IMR-90 (cell line): ENCODE data around the gene FAF1. TPM values are rescaled to one million over a fixed set of nuclear protein-coding genes. Genes with fewer than 3 reads are reported as not detected.

Experiments
- ATAC-seq: fragments of 200-7000 bp; cut with Tn5 transposase; 2 replicates; pipeline ENCODE4 v1.9.1; 2020; ENCODE audit warnings: low read depth, mild to moderate bottlenecking, moderate library complexity
- BruUV-seq: library from RNA; stranded (reverse); fragments of 400-500 nt; replicated peaks from 2 replicates; lab custom pipeline; 2021; lab: Mats Ljungman, UMichigan
- CTCF ChIA-PET: fragments of 300-600 bp; formaldehyde crosslinking; extraction: SDS; loops from one replicate; lab custom pipeline; 2021; ENCODE audit warnings: antibody characterized with exemption; lab: Yijun Ruan, JAX
- POLR2A ChIA-PET: fragments of 300-600 bp; sonication (Branson Sonifier 250); formaldehyde crosslinking; loops from one replicate; lab custom pipeline; 2022; ENCODE audit warnings: antibody characterized with exemption; ENCODE audit not compliant: unreplicated experiment; lab: Charles Lee
- DNase-seq: peaks from one replicate; pipeline ENCODE4 v3.0.0; 2013
- H2AFZ ChIP-seq: replicated peaks from 2 replicates; pipeline ENCODE3; 2013; ENCODE audit warnings: low read length, mild to moderate bottlenecking; ENCODE audit not compliant: poor library complexity
- H2AK5ac ChIP-seq: 2 replicates; pipeline ENCODE4 v1.6.1; 2013; ENCODE audit warnings: low read depth, low read length, inconsistent platforms
- H2AK9ac ChIP-seq: replicated peaks from 2 replicates; pipeline ENCODE3; 2013; ENCODE audit warnings: mild to moderate bottlenecking, low read depth, low read length, moderate library complexity; ENCODE audit not compliant: poor library complexity
- H2BK120ac ChIP-seq: 2 replicates; pipeline ENCODE4 v1.6.1; 2013; ENCODE audit warnings: low read depth, low read length, inconsistent platforms
- H2BK15ac ChIP-seq: 3 replicates; pipeline ENCODE4 v1.6.1; 2013; ENCODE audit warnings: low read depth, low read length, inconsistent platforms
- H2BK20ac ChIP-seq: 2 replicates; pipeline ENCODE4 v1.6.1; 2013; ENCODE audit warnings: low read depth, mild to moderate bottlenecking, inconsistent platforms, low read length, moderate library complexity
- H2BK5ac ChIP-seq: 2 replicates; pipeline ENCODE4 v1.6.1; 2013; ENCODE audit warnings: mild to moderate bottlenecking, low read depth, low read length, inconsistent platforms; ENCODE audit not compliant: poor library complexity, severe bottlenecking
- H3K14ac ChIP-seq: replicated peaks from 2 replicates; pipeline ENCODE4 v1.6.1; 2013; ENCODE audit warnings: low read depth, low read length, inconsistent platforms
- H3K18ac ChIP-seq: 2 replicates; pipeline ENCODE4 v1.6.1; 2013; ENCODE audit warnings: low read depth, low read length, control low read depth
- H3K23ac ChIP-seq: 2 replicates; pipeline ENCODE4 v1.6.1; 2013; ENCODE audit warnings: low read depth, low read length, inconsistent platforms
- H3K27ac ChIP-seq: 2 replicates; pipeline ENCODE4 v1.5.1; 2013; ENCODE audit warnings: mild to moderate bottlenecking, control low read depth, low read length; ENCODE audit not compliant: insufficient read depth
- H3K27me3 ChIP-seq: 2 replicates; pipeline ENCODE4 v1.6.1; 2013; ENCODE audit warnings: low read length; ENCODE audit not compliant: control insufficient read depth, insufficient read depth
- H3K36me3 ChIP-seq: 2 replicates; pipeline ENCODE4 v1.6.1; 2013; ENCODE audit warnings: low read length, mixed read lengths; ENCODE audit not compliant: control insufficient read depth, insufficient read depth
- H3K4ac ChIP-seq: 2 replicates; pipeline ENCODE4 v1.6.1; 2013; ENCODE audit warnings: low read depth, low read length, inconsistent platforms
- H3K4me1 ChIP-seq: 2 replicates; pipeline ENCODE4 v1.6.1; 2013; ENCODE audit warnings: low read length, mixed read lengths; ENCODE audit not compliant: control insufficient read depth, insufficient read depth
- H3K4me2 ChIP-seq: 2 replicates; pipeline ENCODE4 v1.6.1; 2013; ENCODE audit warnings: low read depth, mild to moderate bottlenecking, control low read depth, low read length, moderate library complexity
- H3K4me3 ChIP-seq: 2 replicates; pipeline ENCODE4 v1.5.1; 2013; ENCODE audit warnings: low read depth, mild to moderate bottlenecking, control low read depth, low read length, moderate library complexity; ENCODE audit not compliant: insufficient read depth
- H3K56ac ChIP-seq: 2 replicates; pipeline ENCODE4 v1.6.1; 2013; ENCODE audit warnings: low read length, inconsistent platforms; ENCODE audit not compliant: insufficient read depth; ENCODE audit errors: extremely low read depth
- H3K79me1 ChIP-seq, 2 experiments: 2 replicates each; pipeline ENCODE4 v1.6.1; 2013; ENCODE audit warnings: low read length in 2 of 2, inconsistent platforms in 1 of 2, low read depth in 1 of 2
- H3K9ac ChIP-seq: 2 replicates; pipeline ENCODE4 v1.6.1; 2013; ENCODE audit warnings: low read depth, low read length, control low read depth
- H3K9me1 ChIP-seq: 2 replicates; pipeline ENCODE4 v1.6.1; 2013; ENCODE audit warnings: low read length, inconsistent platforms; ENCODE audit not compliant: insufficient read depth
- H3K9me3 ChIP-seq: 2 replicates; pipeline ENCODE4 v1.6.1; 2013; ENCODE audit warnings: low read length; ENCODE audit not compliant: control insufficient read depth, insufficient read depth
- H4K20me1 ChIP-seq: 2 replicates; pipeline ENCODE4 v1.6.1; 2013; ENCODE audit warnings: low read length, inconsistent platforms; ENCODE audit not compliant: insufficient read depth
- H4K5ac ChIP-seq: 2 replicates; pipeline ENCODE4 v1.6.1; 2013; ENCODE audit warnings: mild to moderate bottlenecking, low read depth, low read length, control low read depth
- H4K8ac ChIP-seq, 2 experiments: 2 replicates each; pipeline ENCODE4 v1.6.1; 2013; ENCODE audit warnings: low read depth in 2 of 2, low read length in 2 of 2, control low read depth in 1 of 2, inconsistent platforms in 1 of 2
- H4K91ac ChIP-seq: 2 replicates; pipeline ENCODE4 v1.6.1; 2013; ENCODE audit warnings: low read depth, low read length, inconsistent platforms; ENCODE audit not compliant: insufficient read depth
- BHLHE40 ChIP-seq: fragments of 150-350 bp; IDR thresholded peaks from 2 replicates; pipeline ENCODE4 v1.6.1; 2016; ENCODE audit warnings: mild to moderate bottlenecking, low read depth, low read length
- CEBPB ChIP-seq: IDR thresholded peaks from 2 replicates; pipeline ENCODE4 v1.6.1; 2012; ENCODE audit warnings: low read depth, low read length, improper control_type of control experiment
- CTCF ChIP-seq: conservative IDR thresholded peaks from 2 replicates; pipeline ENCODE4 v1.5.1; 2012; ENCODE audit warnings: mild to moderate bottlenecking, low read depth, low read length, improper control_type of control experiment
- FOS ChIP-seq: fragments of 150-350 bp; IDR thresholded peaks from 2 replicates; pipeline ENCODE4 v1.6.1; 2016; ENCODE audit warnings: low read depth, low read length
- MAFK ChIP-seq: IDR thresholded peaks from 2 replicates; pipeline ENCODE4 v1.6.1; 2012; ENCODE audit warnings: low read depth, low read length, improper control_type of control experiment
- MAZ ChIP-seq: IDR thresholded peaks from 2 replicates; pipeline ENCODE4 v1.6.1; 2012; ENCODE audit warnings: low read depth, mild to moderate bottlenecking, low read length, improper control_type of control experiment, moderate library complexity, borderline replicate concordance
- MXI1 ChIP-seq: IDR thresholded peaks from 2 replicates; pipeline ENCODE4 v1.6.1; 2012; ENCODE audit warnings: low read depth, mild to moderate bottlenecking, low read length, moderate library complexity, borderline replicate concordance
- RAD21 ChIP-seq: IDR thresholded peaks from 2 replicates; pipeline ENCODE4 v1.6.1; 2012; ENCODE audit warnings: low read length, improper control_type of control experiment
- RCOR1 ChIP-seq: IDR thresholded peaks from 2 replicates; pipeline ENCODE4 v1.6.1; 2012; ENCODE audit warnings: mild to moderate bottlenecking, low read length, improper control_type of control experiment; ENCODE audit not compliant: insufficient replicate concordance
- RFX5 ChIP-seq: IDR thresholded peaks from 2 replicates; pipeline ENCODE4 v1.8.0; 2012; ENCODE audit warnings: low read depth, mild to moderate bottlenecking, low read length, moderate library complexity
- WGBS, 2 experiments: methylation state at CpG; one replicate each; pipeline versions ENCODE4 v1.1.5 to v1.1.7; 2013; ENCODE audit warnings: missing lambda C conversion rate in 2 of 2; ENCODE audit not compliant: insufficient read length in 1 of 2; ENCODE audit errors: extremely low coverage in 2 of 2; 5-methylcytosine and 5-hydroxymethylcytosine counted together
- dilution Hi-C: fragments of 300-500 bp; cut with HindIII; formaldehyde crosslinking; loops from one replicate; pipeline ENCODE4 v1.14.3; 2018; ENCODE audit warnings: low sequenced_read_pairs; ENCODE audit not compliant: unreplicated experiment
- in situ Hi-C: fragments of 300-500 bp; cut with MboI; formaldehyde crosslinking; loops from 3 replicates; pipeline ENCODE4 v1.14.3; 2019; ENCODE audit warnings: low sequenced_read_pairs, inconsistent platforms, mixed read lengths
- intact Hi-C: fragments of 100-400 bp; cut with micrococcal nuclease; formaldehyde crosslinking; loops from 2 replicates; pipeline ENCODE4 v1.10.0; 2022
- polyA plus RNA-seq, 3 experiments: library from polyadenylated mRNA; depleted of rRNA; stranded (reverse); fragments of >200 nt; gene quantifications; 2 replicates each; pipeline ENCODE4 v1.2.3, GENCODE V29; 2012; ENCODE audit warnings: low replicate concordance in 1 of 3
- total RNA-seq: library from RNA; depleted of rRNA; stranded (reverse); fragments of >200 nt; gene quantifications from 2 replicates; pipeline ENCODE4 v1.2.3, GENCODE V29; 2012
- TF ChIP-seq, protein P1 (sequence below): fragments of 150-350 bp; IDR thresholded peaks from 2 replicates; pipeline ENCODE4 v1.6.1; 2016; ENCODE audit warnings: low read depth, mild to moderate bottlenecking, low read length, moderate library complexity, borderline replicate concordance

FAF1 gene
- total and polyA plus RNA-seq, 2 of the 4 experiments (the other 2 are of a cell fraction): 18.8 to 72.9 TPM

DNA sequence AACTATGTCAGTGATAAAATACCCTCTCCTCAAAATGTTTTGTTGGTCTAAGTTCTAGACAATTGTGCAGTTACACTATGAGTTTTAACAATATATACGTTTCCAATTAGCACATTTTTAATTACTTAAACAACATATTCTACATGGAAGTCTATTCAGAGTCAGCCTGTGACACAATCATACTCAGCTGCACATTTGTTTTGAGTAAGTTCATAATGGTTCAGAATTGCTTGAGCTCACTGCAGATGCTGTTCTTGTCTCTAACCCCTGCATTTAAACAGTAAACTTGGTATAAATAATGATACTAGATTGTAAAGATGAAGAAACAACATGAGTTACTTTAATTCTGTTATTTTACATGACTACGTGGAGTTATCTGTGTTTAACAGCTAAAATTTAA is 40.6 kb upstream of the FAF1 start:
- no TSS peak for BruUV-seq
- no peak overlapping the region for H4K5ac ChIP-seq
- H4K91ac ChIP-seq: no peak overlapping the region
- H4K20me1 ChIP-seq: no peaks in the 10 kb centered on the region
- no peak overlapping the region for H2BK20ac ChIP-seq
- H4K8ac ChIP-seq: no peak overlapping the region
- no peaks in the 10 kb centered on the region for H3K36me3 ChIP-seq
- H2AFZ ChIP-seq: no peak overlapping the region
- H3K79me1 ChIP-seq: no peaks in the 10 kb centered on the region
- no peak overlapping the region for H3K9ac ChIP-seq
- ChIA-PET POLR2A (no interaction called here), CTCF (interaction anchor here (0.7 kb wide), 1 partner anchor 13 kb away, joined by 3 read pairs; no protein-coding TSS in a partner anchor)
- H3K4ac ChIP-seq: no peak overlapping the region
- no peak overlapping the region for H3K4me2 ChIP-seq
- no peak overlapping the region for H2BK5ac ChIP-seq
- no peak overlapping the region for H3K56ac ChIP-seq
- H2BK120ac ChIP-seq: no peak overlapping the region
- H2AK5ac ChIP-seq: no peak overlapping the region
- intact Hi-C loops: no loop called here
- WGBS, 2 experiments: no CpG with 5 or more reads among the region's 2 CpGs
- H2AK9ac ChIP-seq: no peak overlapping the region
- no peaks in the 10 kb centered on the region for H3K4me1 ChIP-seq
- H2BK15ac ChIP-seq: no peak overlapping the region
- ATAC-seq (no peak), DNase-seq (no peak)
- no peak overlapping the region for H3K23ac ChIP-seq
- in situ Hi-C loops: no loop called here
- H3K9me1 ChIP-seq: no peaks in the 10 kb centered on the region
- no peak overlapping the region for H3K27ac ChIP-seq
- TF ChIP-seq, protein P1, sequence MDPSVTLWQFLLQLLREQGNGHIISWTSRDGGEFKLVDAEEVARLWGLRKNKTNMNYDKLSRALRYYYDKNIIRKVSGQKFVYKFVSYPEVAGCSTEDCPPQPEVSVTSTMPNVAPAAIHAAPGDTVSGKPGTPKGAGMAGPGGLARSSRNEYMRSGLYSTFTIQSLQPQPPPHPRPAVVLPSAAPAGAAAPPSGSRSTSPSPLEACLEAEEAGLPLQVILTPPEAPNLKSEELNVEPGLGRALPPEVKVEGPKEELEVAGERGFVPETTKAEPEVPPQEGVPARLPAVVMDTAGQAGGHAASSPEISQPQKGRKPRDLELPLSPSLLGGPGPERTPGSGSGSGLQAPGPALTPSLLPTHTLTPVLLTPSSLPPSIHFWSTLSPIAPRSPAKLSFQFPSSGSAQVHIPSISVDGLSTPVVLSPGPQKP: no peak
- TF ChIP-seq RFX5 (no peak), RAD21 (no peak), CTCF (no peak), MAFK (no peak), RCOR1 (no peak), MXI1 (no peak), FOS (no peak), MAZ (no peak), BHLHE40 (no peak), CEBPB (no peak)
- H3K9me3 ChIP-seq: no peaks in the 10 kb centered on the region
- no peaks in the 10 kb centered on the region for H3K27me3 ChIP-seq
- H3K14ac ChIP-seq: no peak overlapping the region
- dilution Hi-C loops: no loop called here
- no peak overlapping the region for H3K18ac ChIP-seq
- H3K4me3 ChIP-seq: no peak overlapping the region
